Stimulated activated CD4-positive, alpha-beta T cell treated with anti-CD3 and anti-CD28 coated beads, TNF-alpha, amount 100 ng/mL, for 1 hour (primary cell): ENCODE measurements around the gene HTR3B.

Experiments
- DNase-seq, 3 donors: peaks; one replicate each; pipeline ENCODE4 v3.0.0-alpha.2; 2020; ENCODE audit warnings: low read depth in 3 of 3, low spot score in 1 of 3

HTR3B gene

DNA sequence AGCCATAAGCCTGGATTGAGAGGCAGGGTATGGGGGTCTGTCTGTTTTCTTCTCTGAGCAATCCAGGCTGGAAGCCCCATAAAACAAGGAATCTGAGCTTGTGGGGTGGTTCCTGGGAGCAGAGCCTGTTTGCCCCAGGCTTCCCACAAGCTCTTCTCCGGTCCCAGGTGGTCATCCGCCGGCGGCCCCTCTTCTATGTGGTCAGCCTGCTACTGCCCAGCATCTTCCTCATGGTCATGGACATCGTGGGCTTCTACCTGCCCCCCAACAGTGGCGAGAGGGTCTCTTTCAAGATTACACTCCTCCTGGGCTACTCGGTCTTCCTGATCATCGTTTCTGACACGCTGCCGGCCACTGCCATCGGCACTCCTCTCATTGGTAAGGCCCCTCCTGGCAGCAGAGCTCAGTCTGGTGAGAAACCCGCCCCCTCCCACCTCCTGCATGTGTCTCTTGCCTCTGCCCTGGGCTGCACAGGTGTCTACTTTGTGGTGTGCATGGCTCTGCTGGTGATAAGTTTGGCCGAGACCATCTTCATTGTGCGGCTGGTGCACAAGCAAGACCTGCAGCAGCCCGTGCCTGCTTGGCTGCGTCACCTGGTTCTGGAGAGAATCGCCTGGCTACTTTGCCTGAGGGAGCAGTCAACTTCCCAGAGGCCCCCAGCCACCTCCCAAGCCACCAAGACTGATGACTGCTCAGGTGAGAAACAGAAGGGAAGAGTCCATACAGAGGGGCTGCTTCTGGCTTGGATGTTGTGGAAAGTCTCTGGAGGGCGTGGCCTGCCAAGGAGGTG is 82.0 kb downstream of the HTR3B start:
- no peak for DNase-seq

DNA sequence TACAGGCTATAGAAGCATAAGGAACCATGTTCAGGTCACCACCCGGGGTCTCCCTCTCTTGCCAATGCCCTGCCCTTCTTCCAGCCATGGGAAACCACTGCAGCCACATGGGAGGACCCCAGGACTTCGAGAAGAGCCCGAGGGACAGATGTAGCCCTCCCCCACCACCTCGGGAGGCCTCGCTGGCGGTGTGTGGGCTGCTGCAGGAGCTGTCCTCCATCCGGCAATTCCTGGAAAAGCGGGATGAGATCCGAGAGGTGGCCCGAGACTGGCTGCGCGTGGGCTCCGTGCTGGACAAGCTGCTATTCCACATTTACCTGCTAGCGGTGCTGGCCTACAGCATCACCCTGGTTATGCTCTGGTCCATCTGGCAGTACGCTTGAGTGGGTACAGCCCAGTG is 84.8 kb downstream of the HTR3B start:
- DNase-seq, result no peak

DNA sequence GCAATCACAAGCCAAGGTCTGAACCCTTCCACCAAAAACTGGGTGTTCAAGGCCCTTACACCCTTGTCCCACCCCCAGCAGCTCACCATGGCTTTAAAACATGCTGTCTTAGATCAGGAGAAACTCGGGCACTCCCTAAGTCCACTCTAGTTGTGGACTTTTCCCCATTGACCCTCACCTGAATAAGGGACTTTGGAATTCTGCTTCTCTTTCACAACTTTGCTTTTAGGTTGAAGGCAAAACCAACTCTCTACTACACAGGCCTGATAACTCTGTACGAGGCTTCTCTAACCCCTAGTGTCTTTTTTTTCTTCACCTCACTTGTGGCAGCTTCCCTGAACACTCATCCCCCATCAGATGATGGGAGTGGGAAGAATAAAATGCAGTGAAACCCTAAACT is 85.3 kb downstream of the HTR3B start:
- DNase-seq, result no peak

DNA sequence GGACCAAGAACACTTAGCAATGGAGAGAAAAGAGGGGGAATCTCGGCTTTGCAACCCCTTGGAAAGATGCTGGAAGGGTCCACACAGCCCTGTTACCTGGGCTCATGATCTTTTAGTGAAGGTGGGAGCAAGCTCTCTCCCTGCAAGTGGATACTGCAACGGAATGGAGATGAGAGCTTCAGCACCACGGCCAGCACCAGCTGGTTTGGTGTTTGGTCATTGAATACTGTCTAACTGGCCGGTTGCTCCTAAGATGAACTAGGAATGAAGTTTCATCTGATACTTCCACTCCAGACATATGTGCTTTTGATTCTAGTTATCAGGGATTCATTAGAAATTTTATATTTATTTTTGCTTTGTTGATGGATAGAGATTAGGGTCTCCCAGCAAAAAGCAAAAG is 86.6 kb downstream of the HTR3B start:
- no peak for DNase-seq

DNA sequence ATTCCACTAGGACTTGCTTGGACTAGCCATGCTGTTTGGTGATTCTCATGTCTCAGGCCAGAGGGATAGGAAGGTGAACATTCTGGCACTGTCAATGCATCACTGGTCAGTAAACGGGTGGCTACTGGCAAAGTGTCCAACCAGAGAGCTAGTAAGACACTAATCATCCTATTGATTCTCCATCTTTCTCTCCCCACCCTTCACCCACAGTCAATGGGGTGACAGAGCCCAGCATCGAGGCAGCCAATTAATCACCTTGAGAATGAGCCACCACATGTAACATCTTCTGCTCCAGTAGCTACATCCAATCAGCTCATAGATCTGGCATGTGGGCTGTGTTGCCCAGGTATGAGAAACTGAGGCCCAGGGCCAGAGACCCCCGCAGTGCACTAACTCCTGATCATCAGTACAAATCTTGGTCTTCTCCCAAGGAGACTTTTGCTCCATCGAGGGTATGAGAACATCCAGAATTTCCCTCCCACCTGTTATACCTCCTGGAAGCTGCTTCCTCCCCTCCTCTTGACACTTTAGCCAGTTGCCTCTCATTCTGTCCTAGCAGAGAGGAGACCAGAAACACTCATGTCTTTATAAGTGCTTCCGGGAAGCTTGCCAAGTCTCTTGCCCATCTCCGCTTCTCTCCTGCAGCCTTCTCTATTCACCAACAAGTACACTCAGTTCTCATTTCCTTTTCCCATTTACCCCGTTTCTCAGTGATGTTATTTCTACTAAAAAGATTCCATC is 87.3 kb downstream of the HTR3B start:
- DNase-seq, result no peak

DNA sequence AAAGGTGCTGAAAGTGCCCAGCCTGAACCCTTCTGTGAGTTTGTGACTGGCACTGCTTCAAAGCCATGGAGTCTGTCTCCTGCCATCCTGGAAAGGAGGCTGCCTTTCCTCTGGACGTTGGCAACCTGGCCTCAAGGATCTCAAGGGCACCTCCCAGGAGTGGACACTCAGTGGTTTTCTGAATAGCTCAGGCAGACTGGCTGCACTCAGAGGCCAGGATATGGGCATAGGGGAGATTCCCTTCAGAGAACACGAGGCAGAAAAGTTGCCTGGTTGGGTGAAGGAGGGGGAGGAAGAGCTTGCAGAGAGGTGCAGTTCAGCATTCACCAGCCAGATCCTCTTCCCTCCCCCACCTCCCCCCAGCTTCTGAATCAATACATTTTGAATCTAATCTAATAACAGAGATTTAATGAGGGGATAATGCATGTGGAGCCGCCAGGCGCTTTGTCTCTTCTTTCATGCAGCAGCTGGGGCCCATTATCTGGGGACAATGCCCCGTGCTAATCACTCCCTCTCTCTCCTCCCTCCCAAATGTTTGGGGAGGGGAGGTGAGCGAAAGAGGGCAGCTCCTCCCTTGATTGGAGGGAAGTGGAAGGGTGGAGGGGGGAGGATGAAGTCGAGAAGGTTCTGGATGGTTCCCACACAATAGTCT is 88.0 kb downstream of the HTR3B start:
- DNase-seq, result no peak

DNA sequence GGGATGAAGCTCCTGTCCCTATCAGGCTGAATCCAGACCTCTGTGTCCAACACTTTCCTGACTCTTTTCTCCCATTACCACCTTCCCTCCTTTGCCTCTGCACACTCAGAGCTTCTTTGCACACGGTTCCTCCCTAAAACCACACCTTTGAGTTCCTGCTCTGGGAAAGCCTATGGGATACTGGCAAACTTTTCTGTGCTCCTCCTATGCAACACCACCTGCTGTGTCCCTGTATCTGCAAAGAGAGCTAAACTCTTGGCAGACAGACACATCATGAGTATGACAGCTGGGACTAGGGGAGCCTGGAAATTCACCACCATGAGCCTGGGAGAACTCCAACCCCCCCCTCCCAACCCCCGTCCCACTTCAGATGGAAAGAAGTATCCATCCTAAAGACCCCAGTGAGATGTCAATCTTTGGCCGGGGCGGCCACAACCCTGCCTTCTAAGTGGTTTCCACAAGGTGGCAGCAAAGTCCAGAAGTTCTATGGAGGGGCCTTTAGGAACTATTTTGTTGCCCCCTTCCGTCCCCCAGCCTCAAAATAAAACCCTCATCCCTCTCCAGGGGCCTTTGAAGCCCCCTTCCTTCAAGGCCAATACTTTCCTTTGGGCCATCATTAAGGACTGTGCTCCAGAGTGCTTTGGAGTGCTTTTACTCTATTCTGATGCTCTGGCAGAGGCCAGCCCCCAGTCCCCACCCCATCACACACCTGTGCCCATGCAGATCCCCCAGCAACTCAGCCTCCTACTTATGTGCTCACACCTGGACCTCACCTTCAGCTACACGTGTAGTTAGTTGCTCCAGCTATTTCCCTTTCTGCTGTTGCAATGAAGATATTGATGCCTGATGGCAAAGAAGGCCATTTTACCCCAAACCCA is 89.7 kb downstream of the HTR3B start:
- DNase-seq, result peak in 2 of 3 donors; percentile 5 to 27
